Left kidney (tissue), 2 donors: Measurements from ENCODE around the gene ADK. TPM values are rescaled to one million over a fixed set of nuclear protein-coding genes. Genes with fewer than 3 reads are reported as not detected.
"Not testable (repeated sequence)": the region's sequence is repeated elsewhere in the genome, so short reads cannot be mapped to it uniquely, and the experiment has no call there.

Experiments used
- DNase-seq: peaks from one replicate; pipeline ENCODE4 v3.0.0-alpha.2; 2013
- polyA plus RNA-seq: library from polyadenylated mRNA; unstranded; fragments of 120-200 nt; gene quantifications from one replicate; pipeline ENCODE4 v1.2.1, GENCODE V29; 2013; ENCODE audit not compliant: insufficient read length

ADK gene
- polyA plus RNA-seq, 1 donor = 32.8 TPM

GRCh38 chr10:74353021-74353420, 202.0 kb downstream of the ADK start:
- DNase-seq = not testable (repeated sequence)

- no peak for DNase-seq
These were observed 210.7 kb downstream of the ADK start for GRCh38 chr10:74361678-74362077.

GRCh38 chr10:74363727-74364126, 212.7 kb downstream of the ADK start:
- DNase-seq = no peak

- no peak for DNase-seq
These were observed 214.1 kb downstream of the ADK start for GRCh38 chr10:74365109-74365508.

- DNase-seq = no peak
These were observed 220.7 kb downstream of the ADK start for GRCh38 chr10:74371696-74372095.

GRCh38 chr10:74373059-74373458, 222.0 kb downstream of the ADK start:
- no peak for DNase-seq

- no peak for DNase-seq
These were observed 226.5 kb downstream of the ADK start for GRCh38 chr10:74377476-74377875.

GRCh38 chr10:74379474-74379873, 228.5 kb downstream of the ADK start:
- DNase-seq = no peak

GRCh38 chr10:74380795-74381194, 229.8 kb downstream of the ADK start:
- no peak for DNase-seq

GRCh38 chr10:74381291-74381853, 230.4 kb downstream of the ADK start:
- DNase-seq = no peak

- no peak for DNase-seq
These were observed 231.6 kb downstream of the ADK start for GRCh38 chr10:74382663-74383062.

GRCh38 chr10:74383642-74384041, 232.6 kb downstream of the ADK start:
- DNase-seq = no peak

GRCh38 chr10:74384615-74385183, 233.7 kb downstream of the ADK start:
- peak; percentile 8 for DNase-seq

- DNase-seq = no peak
These were observed 237.8 kb downstream of the ADK start for GRCh38 chr10:74388801-74389200.

- no peak for DNase-seq
These were observed 240.8 kb downstream of the ADK start for GRCh38 chr10:74391786-74392185.

GRCh38 chr10:74394416-74394969, 243.5 kb downstream of the ADK start:
- no peak for DNase-seq

- DNase-seq = no peak
These were observed 249.2 kb downstream of the ADK start for GRCh38 chr10:74400186-74400585.

GRCh38 chr10:74406006-74406405, 255.0 kb downstream of the ADK start:
- no peak for DNase-seq

- DNase-seq = no peak
These were observed 264.3 kb downstream of the ADK start for GRCh38 chr10:74415146-74415839.

GRCh38 chr10:74417397-74417796, 266.4 kb downstream of the ADK start:
- no peak for DNase-seq

GRCh38 chr10:74418285-74418872, 267.4 kb downstream of the ADK start:
- DNase-seq = peak; percentile 68

GRCh38 chr10:74419491-74419951, 268.5 kb downstream of the ADK start:
- no peak for DNase-seq

GRCh38 chr10:74419958-74420375, 268.9 kb downstream of the ADK start:
- no peak for DNase-seq
